TTC549 (cell line): Measurements from ENCODE around the gene WNT7B.

Experiments used
- FAIRE-seq: peaks from 2 replicates; lab custom pipeline; 2012; peaks lifted over from hg19 to GRCh38; lab: Jason Lieb, UNC

WNT7B gene

GRCh38 chr22:45970705-45971407 lies 6.1 kb downstream of the WNT7B start:
- FAIRE-seq: no peak

GRCh38 chr22:45969801-45970470 lies 7.0 kb downstream of the WNT7B start:
- FAIRE-seq: no peak

GRCh38 chr22:45969414-45969799 lies 7.6 kb downstream of the WNT7B start:
- no peak for FAIRE-seq

GRCh38 chr22:45968751-45969413 lies 8.1 kb downstream of the WNT7B start:
- FAIRE-seq: no peak

- FAIRE-seq: no peak
These were observed 8.8 kb downstream of the WNT7B start for GRCh38 chr22:45968003-45968650.

GRCh38 chr22:45966895-45967365 lies 10.0 kb downstream of the WNT7B start:
- no peak for FAIRE-seq

- no peak for FAIRE-seq
These were observed 10.6 kb downstream of the WNT7B start for GRCh38 chr22:45966320-45966894.

GRCh38 chr22:45965563-45965962 lies 11.4 kb downstream of the WNT7B start:
- FAIRE-seq: no peak

GRCh38 chr22:45964926-45965527 lies 11.9 kb downstream of the WNT7B start:
- no peak for FAIRE-seq

- no peak for FAIRE-seq
These were observed 12.6 kb downstream of the WNT7B start for GRCh38 chr22:45964372-45964771.

- no peak for FAIRE-seq
These were observed 13.1 kb downstream of the WNT7B start for GRCh38 chr22:45963821-45964220.

GRCh38 chr22:45962756-45963324 lies 14.1 kb downstream of the WNT7B start:
- no peak for FAIRE-seq

- no peak for FAIRE-seq
These were observed 14.6 kb downstream of the WNT7B start for GRCh38 chr22:45962434-45962718.

GRCh38 chr22:45961679-45962433 lies 15.1 kb downstream of the WNT7B start:
- no peak for FAIRE-seq

GRCh38 chr22:45960477-45961386 lies 16.2 kb downstream of the WNT7B start:
- FAIRE-seq: no peak

- no peak for FAIRE-seq
These were observed 17.1 kb downstream of the WNT7B start for GRCh38 chr22:45959719-45960476.

- no peak for FAIRE-seq
These were observed 18.0 kb downstream of the WNT7B start for GRCh38 chr22:45958971-45959370.

GRCh38 chr22:45957826-45958225 lies 19.1 kb downstream of the WNT7B start:
- no peak for FAIRE-seq

GRCh38 chr22:45953178-45953577 lies 23.8 kb downstream of the WNT7B start:
- FAIRE-seq: no peak
